Nephron (organoid): ENCODE results near the gene SECISBP2.
A peak's percentile ranks its signal among the peaks of the same experiment; 100 is the strongest.

Experiments used
- H3K27ac Mint-ChIP-seq, 3 experiments: 2 replicates each; pipeline ENCODE4 v1.8.0; 2020; ENCODE audit warnings: mixed read lengths in 3 of 3, mild to moderate bottlenecking in 2 of 3, moderate library complexity in 1 of 3
- H3K27me3 Mint-ChIP-seq: 2 replicates; pipeline ENCODE4 v1.8.0; 2021; ENCODE audit warnings: low read depth, mild to moderate bottlenecking, moderate library complexity, mixed read lengths
- H3K36me3 Mint-ChIP-seq: 2 replicates; pipeline ENCODE4 v1.8.0; 2020; ENCODE audit warnings: low read depth, mixed read lengths
- H3K4me1 Mint-ChIP-seq: 2 replicates; pipeline ENCODE4 v1.8.0; 2020; ENCODE audit warnings: mixed read lengths
- H3K4me3 Mint-ChIP-seq, 3 experiments: 2 replicates each; pipeline ENCODE4 v1.8.0; 2020; ENCODE audit warnings: mild to moderate bottlenecking in 3 of 3, mixed read lengths in 3 of 3, moderate library complexity in 2 of 3
- H3K9me3 Mint-ChIP-seq: 2 replicates; pipeline ENCODE4 v1.8.0; 2020; ENCODE audit warnings: mixed read lengths
- CTCF ChIP-seq, 3 experiments: fragments of 200-600 bp; sonication (generic); IDR thresholded peaks; one replicate each; pipeline ENCODE4 v1.5.0; 2021; ENCODE audit warnings: antibody characterized with exemption in 3 of 3; ENCODE audit not compliant: unreplicated experiment in 3 of 3

The SECISBP2 gene

GRCh38 chr9:89305868-89306267 is 12.4 kb upstream of the SECISBP2 start:
- Mint-ChIP-seq H3K27ac (no peak overlapping the region), H3K9me3 (no peaks in the 10 kb centered on the region), H3K27me3 (no peaks in the 10 kb centered on the region), H3K36me3 (peaks cover 15% of the 10 kb centered on the region), H3K4me1 (peaks cover 5% of the 10 kb centered on the region), H3K4me3 (no peak overlapping the region)
- TF ChIP-seq CTCF (IDR thresholded peaks at IDR 0.05; ENCODE audit: unreplicated experiment in 3 of 3) = no peak

GRCh38 chr9:89309166-89309565 is 9.1 kb upstream of the SECISBP2 start:
- H3K36me3 Mint-ChIP-seq = peaks cover 15% of the 10 kb centered on the region
- peak overlapping the region; percentile 92 to 99 (median 97) for H3K4me3 Mint-ChIP-seq
- H3K9me3 Mint-ChIP-seq = no peaks in the 10 kb centered on the region
- peaks cover 25% of the 10 kb centered on the region for H3K4me1 Mint-ChIP-seq
- H3K27me3 Mint-ChIP-seq = no peaks in the 10 kb centered on the region
- no peak for TF ChIP-seq CTCF (IDR thresholded peaks at IDR 0.05; ENCODE audit: unreplicated experiment in 3 of 3)
- H3K27ac Mint-ChIP-seq = peak overlapping the region; percentile 98 to 100 (median 99)

- Mint-ChIP-seq H3K27me3 (no peaks in the 10 kb centered on the region), H3K27ac (peak overlapping the region; percentile 98 to 100 (median 99)), H3K9me3 (no peaks in the 10 kb centered on the region), H3K4me1 (peaks cover 32% of the 10 kb centered on the region), H3K4me3 (peak overlapping the region; percentile 92 to 99 (median 97)), H3K36me3 (peaks cover 11% of the 10 kb centered on the region)
- no peak for TF ChIP-seq CTCF (IDR thresholded peaks at IDR 0.05; ENCODE audit: unreplicated experiment in 3 of 3)
These were observed 8.5 kb upstream of the SECISBP2 start for GRCh38 chr9:89309608-89310474.

- no peaks in the 10 kb centered on the region for H3K27me3 Mint-ChIP-seq
- H3K36me3 Mint-ChIP-seq = peaks cover 12% of the 10 kb centered on the region
- peak within 1 kb of the TSS; percentile 93 to 99 (median 97) for H3K4me3 Mint-ChIP-seq
- no peak for TF ChIP-seq CTCF (IDR thresholded peaks at IDR 0.05; ENCODE audit: unreplicated experiment in 3 of 3)
- peaks cover 33% of the 10 kb centered on the region for H3K4me1 Mint-ChIP-seq
- peak within 1 kb of the TSS; percentile 98 to 100 (median 99) for H3K27ac Mint-ChIP-seq
- H3K9me3 Mint-ChIP-seq = no peaks in the 10 kb centered on the region
These were observed 7.6 kb upstream of the SECISBP2 start, which contains the start of gene CKS2 for GRCh38 chr9:89310475-89311345. Gene CKS2, plus strand, starts transcription at chr9:89311195. Its CDS starts 98 bp downstream, at chr9:89311293.

GRCh38 chr9:89311346-89312221 is 6.7 kb upstream of the SECISBP2 start:
- Mint-ChIP-seq H3K36me3 (peaks cover 13% of the 10 kb centered on the region), H3K4me3 (peak overlapping the region; percentile 93 to 99 (median 97)), H3K4me1 (peaks cover 33% of the 10 kb centered on the region), H3K27ac (peak overlapping the region; percentile 98 to 100 (median 99)), H3K9me3 (no peaks in the 10 kb centered on the region), H3K27me3 (no peaks in the 10 kb centered on the region)
- TF ChIP-seq CTCF (IDR thresholded peaks at IDR 0.05; ENCODE audit: unreplicated experiment in 3 of 3) = no peak
